GM18508 (cell line): ENCODE measurements around the gene SLC41A1.

Experiments
- ATAC-seq: cut with Tn5 transposase; IDR thresholded peaks from one replicate; pipeline ENCODE4 v1.9.1; 2021; ENCODE audit warnings: moderate number of reproducible peaks; ENCODE audit not compliant: insufficient read depth, unreplicated experiment

SLC41A1 gene

DNA sequence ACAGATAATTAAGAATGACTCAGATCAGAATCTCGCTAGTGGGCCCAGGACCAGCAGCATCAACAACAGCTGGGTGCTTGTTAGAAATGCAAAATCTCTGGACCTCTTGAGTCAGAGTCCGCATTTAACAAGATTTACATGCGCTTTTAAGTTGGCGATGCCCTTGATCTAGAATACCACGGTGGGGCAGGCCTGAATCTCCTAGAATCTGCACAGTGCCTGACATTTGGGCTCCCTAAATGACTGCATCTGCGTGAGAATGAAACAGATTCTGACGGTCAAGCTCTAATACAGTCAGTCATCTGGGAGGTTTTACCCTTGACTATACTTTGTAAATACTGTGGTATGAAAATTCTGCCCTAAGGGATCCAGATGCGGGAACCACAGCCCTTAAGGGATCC is 20.5 kb downstream of the SLC41A1 start:
- ATAC-seq, result no peak

DNA sequence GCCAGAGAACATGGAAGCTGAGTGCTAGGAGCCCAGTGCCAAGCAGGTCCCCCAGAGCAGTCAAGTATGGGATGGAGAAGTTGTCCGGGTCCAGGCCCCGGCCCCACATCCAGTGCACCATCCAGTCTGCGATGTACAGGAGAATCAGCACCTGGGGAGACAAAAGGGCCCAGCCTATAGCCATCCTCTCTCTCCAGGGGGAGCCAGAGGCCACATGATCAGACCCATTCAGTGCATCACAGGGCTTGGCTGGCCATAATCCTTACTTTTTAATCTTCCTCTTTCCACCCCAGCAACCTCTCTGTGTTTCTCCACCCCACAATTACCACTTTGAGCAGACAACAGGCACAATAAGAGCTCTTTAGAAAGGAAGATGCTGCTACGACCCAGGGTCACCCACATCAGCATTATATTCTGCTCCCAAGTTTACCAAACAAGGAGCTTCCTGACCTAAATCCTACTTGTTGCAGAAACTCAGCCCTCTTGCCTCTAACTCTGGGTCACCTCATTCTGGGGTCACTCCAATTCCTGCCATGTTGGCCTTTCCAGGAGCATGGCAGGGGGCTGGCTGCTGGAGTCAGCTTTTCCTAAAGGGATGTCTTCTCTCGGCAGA is 21.3 kb downstream of the SLC41A1 start:
- no peak for ATAC-seq

DNA sequence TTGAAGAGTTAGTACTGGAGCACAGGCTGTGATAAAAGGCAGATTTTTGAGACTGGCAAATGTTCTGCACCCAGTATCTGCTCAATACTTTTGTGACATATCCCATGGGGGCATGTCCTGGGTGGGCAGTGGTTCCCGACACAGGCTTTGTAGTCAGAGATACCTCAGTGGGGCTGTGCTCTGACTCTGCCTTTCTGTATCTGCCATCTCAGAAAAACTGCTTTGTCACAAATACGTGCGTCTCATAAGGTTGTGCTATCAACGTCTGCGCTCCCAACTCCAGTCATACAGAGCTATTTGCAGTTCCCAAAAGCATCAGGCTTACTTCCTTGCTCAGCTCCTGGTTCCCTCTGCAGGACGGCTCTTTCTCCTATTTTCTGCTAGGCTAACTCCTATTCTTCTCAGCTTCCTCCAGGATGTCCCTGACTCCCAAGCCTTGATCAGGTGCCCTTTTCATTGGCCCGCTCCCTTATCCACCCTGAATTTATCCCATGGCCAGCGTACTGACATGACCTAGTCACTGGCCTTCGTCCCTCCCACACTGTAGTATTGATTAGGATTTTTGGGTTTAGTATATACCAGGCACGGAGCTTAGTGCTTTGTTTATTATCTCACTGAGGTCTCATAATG is 25.6 kb downstream of the SLC41A1 start:
- no peak for ATAC-seq

DNA sequence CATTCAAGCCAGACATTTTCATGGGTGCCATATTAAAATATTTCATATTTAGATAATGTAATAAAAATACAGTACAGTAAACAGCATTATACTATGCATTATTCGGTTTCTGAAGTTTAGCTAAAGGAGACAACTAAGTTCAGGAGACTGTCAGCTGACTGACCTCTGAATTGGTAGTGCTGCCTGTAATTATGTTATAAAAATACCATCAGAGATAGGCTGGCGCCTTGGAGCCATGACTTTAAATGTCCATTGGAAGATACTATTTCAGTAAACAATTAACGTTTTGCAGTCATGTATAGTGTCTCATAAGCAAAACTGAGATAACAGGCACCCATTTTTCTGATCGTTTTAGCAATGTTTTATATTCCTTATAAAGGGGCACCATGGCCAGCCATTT is 26.4 kb downstream of the SLC41A1 start:
- no peak for ATAC-seq

DNA sequence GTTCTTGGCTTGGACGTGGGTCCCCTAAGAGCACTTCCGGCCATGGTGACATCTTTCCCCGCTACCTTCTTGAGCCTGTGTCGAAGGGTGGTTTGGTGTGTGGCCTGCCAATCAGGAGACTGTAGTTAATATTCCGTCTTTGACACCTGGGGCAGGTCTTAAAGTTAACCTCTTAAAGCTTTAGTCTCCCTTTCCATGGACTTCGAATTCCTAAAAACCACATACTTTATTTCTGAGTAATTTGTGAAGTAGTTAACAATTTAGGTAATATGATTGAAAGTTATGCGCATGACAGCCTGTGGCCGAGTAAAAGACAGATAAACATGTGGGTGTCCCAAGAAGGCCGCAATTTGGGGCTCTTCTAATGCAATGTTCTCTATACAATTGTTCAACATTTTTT is 27.6 kb downstream of the SLC41A1 start:
- no peak for ATAC-seq

DNA sequence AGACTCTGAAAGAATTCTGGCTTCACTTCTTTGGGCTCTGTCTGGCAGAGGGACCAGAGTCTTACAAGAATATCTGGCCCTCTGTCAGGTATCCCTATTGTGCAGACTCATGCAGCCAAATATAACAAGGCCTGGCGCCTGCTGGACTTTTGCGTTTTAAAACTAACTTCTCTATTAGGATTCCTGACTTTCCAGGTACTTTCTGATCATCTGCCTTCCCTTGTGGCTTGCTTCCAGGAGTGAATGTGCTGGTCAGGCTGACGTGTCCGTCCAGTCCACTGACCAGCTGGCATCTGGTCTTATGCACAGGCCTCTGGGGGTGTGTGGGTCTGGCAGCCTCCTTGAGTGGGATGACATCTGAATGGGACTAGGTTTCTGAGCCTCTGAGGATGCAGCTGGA is 29.1 kb downstream of the SLC41A1 start:
- no peak for ATAC-seq

DNA sequence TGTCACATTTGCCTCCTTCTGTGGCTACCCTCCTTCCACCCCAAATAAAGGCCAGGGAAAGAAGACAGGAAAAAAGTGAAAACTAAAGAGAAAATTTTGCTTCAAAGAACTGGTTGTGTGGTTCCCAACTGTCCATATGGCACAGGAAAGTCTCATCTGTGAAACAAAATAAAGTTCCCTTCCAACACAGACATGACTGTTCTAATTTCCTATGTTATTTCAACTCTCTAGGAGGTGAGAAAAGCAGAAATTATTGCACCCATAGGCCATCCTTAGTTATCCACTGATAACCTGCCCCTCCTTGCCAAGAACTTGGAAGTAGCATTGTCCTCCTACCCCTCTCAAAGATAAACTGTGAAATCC is 29.6 kb downstream of the SLC41A1 start:
- ATAC-seq, result no peak

DNA sequence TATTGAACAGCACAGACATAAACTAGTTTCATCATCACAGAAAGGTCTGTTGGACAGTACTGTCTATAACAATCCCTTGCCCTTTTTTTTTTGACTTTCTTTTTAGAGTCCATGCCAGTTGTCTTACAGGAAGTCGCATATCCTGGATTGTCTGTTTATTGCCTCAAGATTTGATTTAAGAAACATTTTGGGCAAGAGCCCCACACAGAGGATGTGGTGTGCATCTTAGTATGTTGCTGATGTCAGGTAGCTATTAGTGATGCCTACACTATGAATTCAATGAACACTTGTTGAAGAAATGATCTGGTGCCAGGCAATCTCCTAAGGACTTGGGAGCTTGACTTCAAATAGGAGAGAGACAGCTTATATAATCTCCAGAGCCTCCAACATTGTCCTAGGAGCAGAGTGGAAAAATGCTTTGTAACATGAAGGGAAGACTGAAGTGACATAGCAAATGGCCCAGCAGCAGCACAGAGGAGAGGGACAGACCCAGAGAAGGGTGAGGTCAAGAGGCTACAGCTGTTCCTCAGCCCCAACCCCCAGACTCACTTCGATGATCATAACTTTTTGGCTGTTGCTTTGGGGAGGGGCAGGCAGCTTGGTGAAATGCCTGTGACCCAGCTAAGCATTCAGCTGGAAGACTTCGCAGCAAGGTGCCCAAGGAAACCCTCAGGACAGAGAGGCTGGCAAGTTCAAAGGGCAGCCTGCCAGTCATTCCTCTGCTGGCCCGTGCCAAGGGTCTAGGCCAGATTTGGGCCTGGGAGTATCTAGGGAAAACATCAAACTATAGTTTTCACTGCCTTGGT is 30.2 kb downstream of the SLC41A1 start:
- ATAC-seq, result no peak

DNA sequence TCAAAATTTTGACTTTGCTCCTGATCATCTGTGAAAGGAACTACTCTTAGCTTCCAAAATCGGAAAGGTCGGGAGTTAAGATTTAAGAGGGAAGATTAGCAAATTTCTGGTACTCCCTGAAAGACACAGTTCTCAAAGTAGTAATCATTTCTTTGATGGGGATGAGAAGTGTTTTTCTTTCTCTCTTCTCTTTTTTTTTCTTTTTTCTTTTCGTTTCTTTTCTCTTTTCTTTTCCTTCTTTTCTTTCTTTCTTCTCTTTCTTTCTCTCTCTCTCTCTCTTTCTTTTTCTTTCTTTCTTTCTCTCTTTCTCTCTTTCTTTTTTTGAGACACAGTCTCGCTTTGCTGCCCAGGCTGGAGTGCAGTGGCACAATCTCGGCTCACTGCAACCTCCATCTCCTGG is 32.7 kb downstream of the SLC41A1 start:
- ATAC-seq, result no peak

DNA sequence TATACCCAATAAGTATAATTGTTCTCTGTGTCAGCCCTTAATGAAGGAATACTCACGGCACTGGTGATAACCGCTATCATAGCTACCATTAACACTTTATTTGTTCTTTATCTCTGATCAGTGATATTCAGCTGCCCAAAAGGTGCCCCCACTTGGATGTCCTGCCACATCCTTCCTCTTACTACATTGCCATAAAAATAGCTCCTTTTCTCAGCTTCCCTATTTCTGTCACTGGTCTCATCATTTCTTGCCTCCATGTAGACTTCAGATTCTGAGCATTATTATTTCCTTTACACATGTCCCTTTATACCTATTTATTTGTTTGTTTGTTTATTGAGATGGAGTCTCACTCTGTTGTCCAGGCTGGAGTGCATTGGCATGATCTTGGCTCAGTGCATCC is 35.0 kb downstream of the SLC41A1 start:
- ATAC-seq, result no peak

DNA sequence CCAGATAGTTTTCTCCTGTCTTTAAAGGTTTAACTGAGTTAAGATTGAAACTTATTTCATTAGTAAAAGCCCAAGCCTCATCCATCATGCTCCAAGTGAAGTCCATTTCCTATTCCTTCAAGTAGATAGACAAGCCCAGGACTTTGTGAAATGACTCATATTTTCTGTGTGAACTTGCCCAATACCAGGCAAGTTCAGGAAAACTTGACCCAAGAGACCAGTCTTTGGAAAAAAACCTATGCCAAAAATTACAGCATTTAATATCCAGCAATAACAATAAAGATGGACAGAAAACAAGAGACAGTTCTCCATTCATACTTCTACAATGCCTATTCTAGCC is 37.3 kb downstream of the SLC41A1 start:
- no peak for ATAC-seq

DNA sequence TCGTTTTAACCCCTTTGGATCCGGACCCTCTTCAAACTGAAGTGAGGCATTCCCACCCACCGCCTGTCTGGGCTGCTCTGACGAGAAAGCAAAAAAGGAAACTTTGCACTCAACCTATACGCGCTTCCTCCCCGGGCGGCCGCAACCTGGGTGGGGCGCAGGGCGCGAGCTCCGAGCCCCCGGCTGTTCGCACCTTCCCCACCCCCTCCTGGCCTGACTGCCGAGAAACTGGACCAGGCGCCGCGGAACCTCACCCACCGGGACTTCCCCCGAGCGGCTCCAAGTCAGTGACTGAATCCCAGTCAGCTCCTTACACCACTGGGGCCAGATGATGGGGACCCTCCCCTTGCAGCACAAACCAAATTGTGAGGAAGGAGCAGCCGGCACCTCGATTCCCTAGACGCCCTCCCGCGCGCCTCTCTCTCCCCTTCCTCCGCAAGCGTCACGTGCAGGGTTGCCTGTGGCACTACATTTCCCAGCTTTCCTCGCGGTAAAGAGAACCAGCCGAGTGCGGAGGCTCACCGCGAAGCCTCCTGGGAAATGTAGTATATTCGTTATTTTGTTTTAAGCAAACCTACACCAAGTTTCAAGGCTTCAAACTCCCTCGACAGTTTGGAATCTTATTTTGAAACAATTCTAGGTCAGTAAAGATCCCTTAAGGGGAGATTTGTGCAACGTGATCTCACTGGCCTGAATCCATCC is 37.8 kb downstream of the SLC41A1 start, which contains the start of gene RAB29:
RAB29 (minus strand) TSS at position 468 of the 702 bp plus-strand sequence. CDS start 526 bp downstream, outside the sequence.
- peak; percentile 69 for ATAC-seq

DNA sequence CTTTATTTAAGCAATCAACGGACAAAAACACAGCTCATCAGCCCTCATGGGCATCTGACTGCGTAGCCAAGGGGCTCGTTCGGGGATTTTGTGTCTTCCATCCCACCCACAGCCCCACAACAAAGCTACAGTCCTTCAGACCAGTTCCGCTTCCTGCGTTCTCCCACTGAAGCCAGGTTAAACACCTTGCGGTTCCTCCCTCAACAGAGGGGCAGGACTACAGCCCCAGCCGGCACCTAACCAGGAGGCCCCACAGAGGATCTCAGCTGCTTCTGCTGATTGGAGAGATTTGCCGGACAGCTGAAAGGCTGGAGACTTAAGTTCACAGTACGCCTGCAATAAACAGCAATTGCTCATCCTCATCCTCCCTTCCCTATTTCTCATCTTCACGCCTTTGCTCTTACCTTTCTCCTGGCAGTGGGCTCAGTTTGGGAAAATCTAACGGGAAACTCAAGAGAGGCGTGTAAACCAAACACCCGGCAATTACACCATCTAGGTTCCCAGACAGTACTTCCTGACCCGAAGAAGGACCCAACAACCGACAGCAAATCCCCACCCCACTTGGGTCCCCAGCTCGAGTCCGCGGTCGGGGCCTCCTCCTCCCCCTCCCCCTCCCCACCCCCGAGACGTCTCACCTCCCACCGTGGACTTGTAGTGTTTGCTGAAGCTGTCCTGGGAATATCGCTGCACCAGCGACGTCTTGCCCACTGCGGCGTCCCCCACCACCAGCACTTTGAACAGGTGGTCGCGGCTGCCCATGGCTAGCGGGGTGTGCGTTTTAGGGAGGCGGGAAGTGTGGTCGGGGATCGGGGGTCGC is 38.6 kb downstream of the SLC41A1 start:
- no peak for ATAC-seq

DNA sequence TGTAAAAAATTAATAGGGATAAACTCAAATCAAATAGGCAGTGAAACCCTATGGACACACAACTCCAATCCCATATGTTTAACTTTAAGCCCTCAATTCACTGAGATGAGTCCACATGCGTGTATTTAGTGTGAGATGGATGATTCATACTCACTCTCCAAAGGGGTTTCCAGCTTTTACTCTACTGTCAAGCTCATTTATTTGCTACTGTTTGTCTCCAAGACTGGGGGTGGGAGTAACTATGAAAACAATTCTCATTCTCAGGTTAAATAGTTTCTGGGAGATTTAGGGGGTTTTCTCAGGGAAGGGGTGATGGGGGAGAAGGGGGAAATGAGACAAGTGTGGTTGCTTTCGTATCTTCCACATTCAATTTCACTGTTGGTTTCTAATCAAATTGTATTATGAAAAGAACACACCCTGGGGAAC is 40.4 kb downstream of the SLC41A1 start:
- ATAC-seq, result no peak

DNA sequence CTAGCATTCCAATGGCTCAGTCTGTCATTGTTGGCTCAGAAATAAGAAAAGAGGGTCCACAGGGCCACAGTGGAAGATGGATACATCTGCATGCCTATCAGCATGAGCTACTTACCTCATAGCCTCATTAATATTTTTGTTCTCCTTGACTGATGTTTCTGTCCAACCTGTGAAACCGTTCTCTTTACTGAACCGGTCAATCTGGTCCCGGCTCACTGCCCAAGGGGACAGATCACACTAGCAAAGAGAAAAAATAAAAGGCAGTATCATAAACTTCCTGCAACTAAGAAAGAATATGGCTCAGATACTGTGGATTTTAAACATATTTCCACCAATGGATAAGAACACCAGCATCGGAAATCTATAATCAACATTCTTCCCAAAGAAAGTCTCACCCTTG is 42.4 kb downstream of the SLC41A1 start:
- no peak for ATAC-seq

DNA sequence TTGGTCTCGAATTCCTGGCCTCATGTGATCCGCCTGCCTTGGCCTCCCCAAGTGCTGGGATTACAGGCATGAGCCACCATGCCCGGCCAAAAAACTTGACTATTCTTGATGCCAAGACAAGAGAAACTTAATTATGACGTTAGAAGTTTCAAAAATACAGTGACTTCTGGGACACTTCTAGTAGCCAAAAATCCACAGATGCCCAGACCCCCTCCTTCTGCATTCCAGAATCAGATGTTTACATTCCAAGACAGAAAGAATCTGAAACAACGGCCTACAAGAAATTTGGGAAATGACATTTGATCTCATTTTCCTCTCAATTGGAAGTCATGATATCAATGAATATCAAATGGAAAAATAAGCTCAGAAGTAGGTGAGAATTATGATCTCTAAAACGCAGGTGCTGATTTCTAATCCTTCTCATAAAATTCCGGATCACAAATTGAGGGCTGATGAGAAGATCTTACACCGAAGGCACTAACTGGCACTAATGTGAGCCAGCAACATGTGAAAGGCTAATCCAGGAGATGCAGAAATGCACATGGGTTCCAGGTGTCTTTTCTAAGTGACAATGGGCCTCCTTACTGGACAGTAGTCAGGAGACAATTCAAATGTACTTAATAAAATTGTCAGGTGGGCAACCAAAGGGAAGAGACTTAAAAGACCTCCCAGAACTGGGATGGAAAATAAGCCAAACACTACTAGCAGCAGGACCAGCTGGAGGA is 43.2 kb downstream of the SLC41A1 start:
- ATAC-seq, result no peak

DNA sequence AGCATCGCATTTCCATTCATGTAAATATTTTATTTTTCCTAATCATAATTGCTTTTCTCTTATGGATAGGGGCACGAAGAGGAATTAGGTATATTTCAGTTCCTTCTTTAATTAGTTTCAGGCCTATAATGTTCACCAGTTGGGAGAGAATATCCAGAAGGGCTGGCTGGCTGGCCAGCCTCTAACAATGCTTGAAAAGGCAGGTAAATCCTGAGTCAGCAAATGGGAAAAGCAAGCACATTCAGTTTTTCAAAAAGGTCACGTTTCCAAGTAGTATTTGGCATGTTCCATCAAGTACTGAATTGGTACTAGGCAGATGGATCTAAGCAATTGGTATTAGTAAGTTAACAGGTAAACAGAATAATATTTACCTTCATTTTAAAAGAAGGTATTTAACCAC is 45.8 kb downstream of the SLC41A1 start:
- ATAC-seq, result no peak

DNA sequence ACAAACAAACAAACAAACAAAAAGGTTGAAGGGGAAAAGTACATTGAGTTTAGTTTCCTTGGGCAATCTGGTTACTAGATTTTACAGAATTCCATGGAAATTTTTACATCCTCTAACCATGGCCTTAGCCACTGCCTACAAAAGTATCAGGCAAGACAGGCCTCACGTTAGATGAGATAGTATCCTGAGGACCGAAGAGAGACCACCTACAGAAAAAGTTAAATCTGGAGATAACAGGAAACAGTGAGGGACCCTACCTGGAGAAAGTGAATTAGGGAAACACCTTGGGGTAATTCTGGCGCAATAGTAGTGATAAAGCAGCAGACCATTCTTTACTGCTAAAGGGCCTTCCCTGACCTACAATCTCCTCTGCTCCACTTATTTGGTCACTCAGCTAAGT is 46.4 kb downstream of the SLC41A1 start:
- no peak for ATAC-seq

DNA sequence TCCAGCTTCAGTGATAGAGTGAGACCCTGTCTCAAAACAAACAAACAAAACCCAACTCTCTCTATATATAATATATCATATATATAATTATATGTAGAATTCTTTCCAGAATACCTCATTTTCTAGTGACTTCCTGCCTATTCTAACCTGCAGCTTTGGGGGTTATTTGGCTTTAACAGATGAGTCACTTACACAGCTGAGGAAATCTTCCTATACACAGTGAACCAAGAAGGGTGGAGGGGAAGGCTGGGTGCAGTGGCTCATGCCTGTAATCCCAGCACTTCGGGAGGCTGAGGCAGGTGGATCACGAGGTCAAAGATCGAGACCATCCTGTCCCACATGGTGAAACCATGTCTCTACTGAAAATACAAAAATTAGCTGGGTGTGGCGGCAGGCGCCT is 47.0 kb downstream of the SLC41A1 start:
- no peak for ATAC-seq

DNA sequence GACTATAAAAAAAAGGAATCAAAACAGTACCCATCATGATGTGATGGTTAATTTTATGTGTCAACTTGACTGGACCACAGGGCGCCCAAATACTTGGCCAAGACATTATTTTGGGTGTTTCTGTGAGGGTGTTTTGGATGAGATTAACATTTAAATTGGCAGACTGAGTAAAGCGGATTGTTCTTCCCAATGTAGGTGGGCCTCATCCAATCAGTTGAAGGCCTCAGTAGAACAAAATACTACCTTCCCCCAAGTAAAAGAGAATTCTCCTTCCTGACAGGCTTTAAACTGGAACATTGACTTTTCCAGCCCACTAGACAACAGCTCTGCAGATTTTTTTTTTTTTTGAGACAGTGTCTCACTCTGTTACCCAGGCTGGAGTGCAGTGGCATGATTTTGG is 48.4 kb downstream of the SLC41A1 start:
- no peak for ATAC-seq
